Loucy (cell line): Measurements from ENCODE around the gene PPEF1.

ENCODE experiments used
- CTCF ChIP-seq: fragments of 200-600 bp; sonication (generic); conservative IDR thresholded peaks from 2 replicates; pipeline ENCODE4 v1.5.1; 2014; ENCODE audit warnings: mild to moderate bottlenecking, antibody characterized with exemption, low read length
- EZH2phosphoT487 ChIP-seq: fragments of 200-600 bp; IDR thresholded peaks from 2 replicates; pipeline ENCODE4 v1.6.1; 2018; ENCODE audit warnings: antibody characterized with exemption, mild to moderate bottlenecking, moderate library complexity, borderline replicate concordance

GRCh38 chrX:18733287-18733686 lies 25.8 kb downstream of the PPEF1 start:
- TF ChIP-seq CTCF (no peak), EZH2phosphoT487 (no peak)
